ENCODE results near the gene MEGF11. TPM values are rescaled to one million over a fixed set of nuclear protein-coding genes. Genes with fewer than 3 reads are reported as not detected.

Gene MEGF11
- total and polyA plus RNA-seq, 3 experiments from 2014 or later = not detected

DNA sequence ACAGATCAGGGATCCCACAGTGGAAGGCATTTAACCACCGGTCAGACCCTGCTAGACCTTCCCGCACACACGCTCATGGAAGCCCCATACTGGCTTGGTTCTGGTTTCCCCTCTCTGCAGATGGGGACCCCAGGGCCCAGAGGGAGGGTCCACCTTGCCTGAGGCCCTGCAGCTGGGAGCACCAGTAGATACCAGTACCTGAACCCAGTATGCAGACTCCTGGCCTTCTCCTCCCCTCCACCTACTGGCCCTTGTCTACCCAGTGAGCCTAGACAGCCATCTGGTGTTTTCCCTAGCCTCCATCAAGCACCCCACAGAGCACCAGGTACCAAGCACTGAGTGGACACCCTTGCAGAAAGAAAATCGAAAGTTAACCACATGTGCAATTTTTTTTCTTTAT lies 65.1 kb downstream of the MEGF11 start:
- POLR2A ChIA-PET = no interaction called here
- Mint-ChIP-seq H3K27me3 (peaks cover 26 to 49% of the 10 kb centered on the region in 2 donors), H3K27ac (peak overlapping the region in 2 of 8 donors; percentile 33 to 42), H3K36me3 (no peaks in the 10 kb centered on the region), H3K9me3 (no peaks in the 10 kb centered on the region), H3K4me3 (no peak overlapping the region), H3K4me1 (no peaks in the 10 kb centered on the region)
- H3K4me1 ChIP-seq (ENCODE audit: insufficient read depth, low read length) = no peaks in the 10 kb centered on the region
- CTCF ChIA-PET = no interaction called here
- peaks cover 3% of the 10 kb centered on the region for H3K27me3 ChIP-seq (ENCODE audit: insufficient read depth, low read length, poor library complexity, severe bottlenecking)
- H3K27ac ChIP-seq (ENCODE audit: low read depth, low read length) = no peak overlapping the region
- no peaks in the 10 kb centered on the region for H3K9me3 ChIP-seq (ENCODE audit: low read length)
- H3K4me3 ChIP-seq (ENCODE audit: low read length) = no peak overlapping the region
- no peak for DNase-seq
- no peaks in the 10 kb centered on the region for H3K36me3 ChIP-seq (ENCODE audit: insufficient read depth, low read length)

DNA sequence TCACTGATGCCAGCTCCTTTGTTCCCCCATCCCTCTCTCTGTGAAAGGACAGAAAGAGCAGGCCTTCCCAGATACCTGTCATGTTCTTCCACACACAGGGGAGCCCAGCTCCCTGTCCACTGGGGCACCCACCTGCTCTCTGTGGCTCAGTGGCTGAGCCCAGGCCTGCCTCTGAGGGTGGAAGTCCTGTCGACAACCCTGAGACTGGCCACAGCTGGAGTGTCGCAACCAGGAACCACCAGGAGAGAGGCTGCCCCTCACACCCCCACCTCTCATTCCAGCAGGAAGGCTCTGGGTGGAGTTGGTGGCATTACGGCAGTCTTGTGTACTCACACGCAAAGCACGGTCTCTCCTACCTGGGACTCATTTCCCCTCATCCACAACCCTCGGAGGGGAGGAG lies 66.3 kb downstream of the MEGF11 start:
- Mint-ChIP-seq H3K9me3 (no peaks in the 10 kb centered on the region), H3K36me3 (no peaks in the 10 kb centered on the region), H3K4me1 (no peaks in the 10 kb centered on the region), H3K4me3 (peak overlapping the region in 1 of 7 donors; percentile 28), H3K27me3 (peaks cover 36 to 52% of the 10 kb centered on the region in 2 donors), H3K27ac (no peak overlapping the region)
- no peak overlapping the region for H3K4me3 ChIP-seq (ENCODE audit: low read length)
- no peaks in the 10 kb centered on the region for H3K9me3 ChIP-seq (ENCODE audit: low read length)
- POLR2A ChIA-PET = no interaction called here
- CTCF ChIA-PET = no interaction called here
- no peak overlapping the region for H3K27ac ChIP-seq (ENCODE audit: low read depth, low read length)
- no peaks in the 10 kb centered on the region for H3K27me3 ChIP-seq (ENCODE audit: insufficient read depth, low read length, poor library complexity, severe bottlenecking)
- DNase-seq = no peak
- H3K4me1 ChIP-seq (ENCODE audit: insufficient read depth, low read length) = no peaks in the 10 kb centered on the region
- H3K36me3 ChIP-seq (ENCODE audit: insufficient read depth, low read length) = no peaks in the 10 kb centered on the region

DNA sequence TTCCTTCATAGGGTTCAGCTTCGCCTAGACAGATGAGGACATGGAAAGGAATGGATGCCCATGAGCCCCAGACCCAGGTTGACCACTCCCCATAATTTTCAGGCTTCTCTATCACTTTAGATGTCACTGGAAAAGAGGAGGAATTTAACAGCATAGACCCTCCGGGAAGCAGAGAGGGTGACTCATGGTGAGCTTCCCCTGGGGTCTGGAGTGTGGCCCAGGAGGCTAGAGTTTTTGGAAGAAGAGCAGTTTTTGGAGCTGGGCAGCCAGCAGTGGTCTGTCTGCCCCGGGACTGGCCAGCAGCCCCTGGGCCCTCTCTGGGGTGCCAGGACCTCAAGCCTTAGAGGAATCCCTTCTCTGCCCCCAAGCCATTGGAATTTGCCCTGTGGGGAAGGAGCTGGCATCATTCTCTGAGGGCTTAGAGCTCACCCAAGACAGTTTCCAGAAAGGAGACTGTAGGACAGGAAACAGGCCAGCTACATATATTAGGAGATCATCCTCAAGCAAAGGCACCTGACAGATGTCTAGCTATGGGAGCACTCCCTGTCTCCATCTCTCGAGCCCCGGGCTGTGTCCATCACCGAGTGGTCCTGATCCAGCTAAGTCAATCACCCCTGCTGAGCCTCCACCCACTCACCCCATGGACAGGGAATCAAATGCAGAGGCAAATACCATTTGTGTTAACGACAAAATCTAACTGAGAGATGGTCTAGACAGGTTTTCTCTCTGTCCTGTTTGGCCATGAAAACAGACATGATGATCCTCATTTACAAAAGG lies 67.3 kb downstream of the MEGF11 start:
- no peaks in the 10 kb centered on the region for H3K9me3 Mint-ChIP-seq
- H3K36me3 Mint-ChIP-seq = no peaks in the 10 kb centered on the region
- no peaks in the 10 kb centered on the region for H3K27me3 ChIP-seq (ENCODE audit: insufficient read depth, low read length, poor library complexity, severe bottlenecking)
- no peak overlapping the region for H3K4me3 Mint-ChIP-seq
- no peaks in the 10 kb centered on the region for H3K4me1 Mint-ChIP-seq
- H3K27ac Mint-ChIP-seq = no peak overlapping the region
- no peaks in the 10 kb centered on the region for H3K36me3 ChIP-seq (ENCODE audit: insufficient read depth, low read length)
- no peak overlapping the region for H3K4me3 ChIP-seq (ENCODE audit: low read length)
- peaks cover 40 to 59% of the 10 kb centered on the region in 2 donors for H3K27me3 Mint-ChIP-seq
- H3K27ac ChIP-seq (ENCODE audit: low read depth, low read length) = no peak overlapping the region
- ChIA-PET POLR2A (no interaction called here), CTCF (no interaction called here)
- H3K4me1 ChIP-seq (ENCODE audit: insufficient read depth, low read length) = no peaks in the 10 kb centered on the region
- no peak for DNase-seq
- H3K9me3 ChIP-seq (ENCODE audit: low read length) = no peaks in the 10 kb centered on the region

DNA sequence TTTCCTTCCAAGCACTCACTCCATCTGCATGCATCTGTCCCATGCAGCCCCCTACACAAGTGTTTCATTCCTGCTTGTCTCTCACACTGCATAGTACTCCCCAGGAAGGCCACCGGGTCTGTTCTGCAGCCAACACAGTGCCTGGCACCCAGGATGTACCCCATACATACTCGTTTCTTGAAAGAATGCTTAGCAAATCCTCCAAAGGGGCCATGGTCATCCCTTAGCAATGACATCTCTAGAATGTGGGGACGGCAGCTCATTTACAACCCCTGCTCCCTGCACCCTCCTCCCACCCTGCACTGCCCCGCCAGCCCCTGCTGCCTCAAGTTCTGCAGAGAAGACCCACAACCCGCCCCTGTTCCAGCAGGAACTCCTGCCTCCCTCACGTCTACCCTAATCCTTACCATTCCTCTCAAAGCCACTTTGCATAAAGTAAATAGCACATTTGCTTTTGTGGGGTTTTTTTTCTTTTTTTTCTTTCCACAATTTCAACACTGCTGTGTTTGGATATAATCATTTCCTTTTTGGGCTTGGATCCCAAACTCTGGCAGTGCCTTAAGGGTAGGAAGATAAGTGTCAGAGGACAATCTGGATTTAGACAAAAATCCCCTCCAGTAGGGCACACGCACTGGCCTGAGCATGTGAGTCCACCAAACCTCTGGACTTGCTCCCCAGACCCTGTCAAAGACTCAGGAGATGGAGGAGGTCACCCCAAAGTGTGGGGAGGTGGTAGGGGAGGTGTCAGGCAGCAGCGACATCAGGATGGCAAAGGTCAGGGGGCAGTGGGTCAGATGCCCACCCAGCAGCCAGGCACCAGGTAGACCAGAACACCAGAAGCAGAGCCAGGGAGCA lies 68.4 kb downstream of the MEGF11 start:
- ChIA-PET CTCF (no interaction called here), POLR2A (no interaction called here)
- no peaks in the 10 kb centered on the region for H3K9me3 ChIP-seq (ENCODE audit: low read length)
- peak overlapping the region in 1 of 8 donors; percentile 40 for H3K27ac Mint-ChIP-seq
- DNase-seq = no peak
- no peaks in the 10 kb centered on the region for H3K27me3 ChIP-seq (ENCODE audit: insufficient read depth, low read length, poor library complexity, severe bottlenecking)
- H3K36me3 ChIP-seq (ENCODE audit: insufficient read depth, low read length) = no peaks in the 10 kb centered on the region
- no peak overlapping the region for H3K4me3 Mint-ChIP-seq
- H3K4me1 ChIP-seq (ENCODE audit: insufficient read depth, low read length) = no peaks in the 10 kb centered on the region
- no peaks in the 10 kb centered on the region for H3K36me3 Mint-ChIP-seq
- H3K27ac ChIP-seq (ENCODE audit: low read depth, low read length) = no peak overlapping the region
- no peak overlapping the region for H3K4me3 ChIP-seq (ENCODE audit: low read length)
- no peaks in the 10 kb centered on the region for H3K9me3 Mint-ChIP-seq
- no peaks in the 10 kb centered on the region for H3K4me1 Mint-ChIP-seq
- peaks cover 46 to 70% of the 10 kb centered on the region in 2 donors for H3K27me3 Mint-ChIP-seq

DNA sequence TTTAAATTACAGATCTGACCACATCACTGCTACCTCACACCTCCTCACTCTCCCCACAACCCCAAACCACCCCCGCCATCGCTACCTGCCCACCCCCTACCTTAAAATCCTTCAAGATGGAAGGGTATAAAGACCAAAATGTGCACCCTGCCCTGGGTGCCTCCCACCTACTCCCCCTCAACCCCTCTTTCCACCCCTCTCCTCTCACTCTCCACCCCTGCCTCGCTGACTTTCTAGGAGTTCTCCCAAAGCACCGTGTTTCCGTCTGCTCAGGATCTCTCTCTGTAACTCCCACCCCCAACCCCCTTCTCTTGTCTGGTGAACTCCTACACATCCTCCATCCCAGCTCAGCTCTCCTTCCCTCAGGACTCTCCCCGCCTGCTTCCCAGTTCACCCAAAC lies 69.1 kb downstream of the MEGF11 start:
- ChIA-PET CTCF (no interaction called here), POLR2A (no interaction called here)

DNA sequence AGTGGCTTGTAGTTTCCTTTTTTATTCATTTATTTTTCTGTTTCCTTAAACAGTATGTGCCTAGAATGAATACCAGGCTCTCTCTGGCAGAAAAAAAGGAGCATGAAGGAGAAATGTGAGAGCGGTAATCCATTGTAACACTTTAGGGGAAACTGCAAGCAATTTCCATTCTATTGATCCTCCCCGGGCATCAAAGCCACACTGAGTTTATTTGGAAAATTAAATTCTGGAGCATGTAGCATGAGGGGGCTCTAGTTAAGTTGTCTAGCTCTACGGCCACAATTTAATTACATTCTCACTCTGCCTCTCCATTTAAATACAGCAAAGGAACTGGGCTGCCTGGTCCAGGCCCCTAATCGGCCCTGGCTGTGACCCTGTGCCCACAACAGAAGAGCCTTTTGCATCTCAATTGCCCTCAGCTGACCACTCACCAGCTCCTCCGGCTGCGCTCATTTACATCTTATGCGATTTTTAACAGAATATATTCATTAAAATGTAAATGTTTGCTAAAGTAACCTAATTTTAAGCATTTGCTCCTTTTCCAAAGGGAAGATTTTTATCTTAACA lies 72.9 kb downstream of the MEGF11 start:
- H3K36me3 Mint-ChIP-seq = no peaks in the 10 kb centered on the region
- peaks cover 52 to 66% of the 10 kb centered on the region in 2 donors for H3K27me3 Mint-ChIP-seq
- CTCF ChIA-PET = no interaction called here
- POLR2A ChIA-PET = no interaction called here
- H3K4me3 Mint-ChIP-seq = no peak overlapping the region
- H3K27me3 ChIP-seq (ENCODE audit: insufficient read depth, low read length, poor library complexity, severe bottlenecking) = peaks cover 8% of the 10 kb centered on the region
- H3K27ac ChIP-seq (ENCODE audit: low read depth, low read length) = no peak overlapping the region
- H3K27ac Mint-ChIP-seq = no peak overlapping the region
- peaks cover 0 to 1% (median 0%) of the 10 kb centered on the region in 3 donors for H3K4me1 Mint-ChIP-seq
- H3K9me3 Mint-ChIP-seq = no peaks in the 10 kb centered on the region
- no peak for DNase-seq
- H3K4me3 ChIP-seq (ENCODE audit: low read length) = no peak overlapping the region
- H3K4me1 ChIP-seq (ENCODE audit: insufficient read depth, low read length) = no peaks in the 10 kb centered on the region
- no peaks in the 10 kb centered on the region for H3K9me3 ChIP-seq (ENCODE audit: low read length)
- no peaks in the 10 kb centered on the region for H3K36me3 ChIP-seq (ENCODE audit: insufficient read depth, low read length)

More for the DNA sequence above, 69.1 kb downstream of the MEGF11 start:
- Mint-ChIP-seq H3K9me3 (no peaks in the 10 kb centered on the region), H3K36me3 (no peaks in the 10 kb centered on the region), H3K4me3 (no peak overlapping the region), H3K4me1 (no peaks in the 10 kb centered on the region), H3K27ac (peak overlapping the region in 1 of 8 donors; percentile 40), H3K27me3 (peaks cover 45 to 73% of the 10 kb centered on the region in 2 donors)
- Histone ChIP-seq H3K4me1 (ENCODE audit: insufficient read depth, low read length) (no peaks in the 10 kb centered on the region), H3K27me3 (ENCODE audit: insufficient read depth, low read length, poor library complexity, severe bottlenecking) (no peaks in the 10 kb centered on the region), H3K36me3 (ENCODE audit: insufficient read depth, low read length) (no peaks in the 10 kb centered on the region), H3K27ac (ENCODE audit: low read depth, low read length) (no peak overlapping the region), H3K9me3 (ENCODE audit: low read length) (no peaks in the 10 kb centered on the region), H3K4me3 (ENCODE audit: low read length) (no peak overlapping the region)
- no peak for DNase-seq

DNA sequence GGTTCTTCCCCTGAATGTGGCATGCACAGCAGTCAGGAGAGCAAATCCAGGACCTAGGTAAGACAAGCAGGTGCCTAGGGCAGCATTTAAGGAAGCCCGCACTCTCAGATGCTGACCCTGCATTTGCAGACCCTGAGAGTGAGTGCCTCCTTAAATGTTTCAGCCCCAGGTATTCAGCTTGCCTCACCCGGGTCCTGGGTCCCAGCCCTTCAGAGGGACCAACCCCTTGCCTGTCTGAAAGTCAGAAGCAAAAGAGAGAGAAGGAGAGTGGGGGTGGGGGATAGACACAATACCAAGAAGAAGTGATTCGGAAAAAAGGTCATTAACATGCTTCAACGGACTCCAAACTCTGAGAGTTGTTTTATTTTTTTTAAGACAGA lies 75.0 kb downstream of the MEGF11 start:
- ChIA-PET POLR2A (no interaction called here), CTCF (no interaction called here)
- no peaks in the 10 kb centered on the region for H3K9me3 ChIP-seq (ENCODE audit: low read length)
- H3K36me3 ChIP-seq (ENCODE audit: insufficient read depth, low read length) = no peaks in the 10 kb centered on the region
- Mint-ChIP-seq H3K9me3 (no peaks in the 10 kb centered on the region), H3K27ac (no peak overlapping the region), H3K27me3 (peaks cover 46 to 56% of the 10 kb centered on the region in 2 donors), H3K36me3 (no peaks in the 10 kb centered on the region), H3K4me1 (peaks cover 0 to 1% (median 0%) of the 10 kb centered on the region in 3 donors), H3K4me3 (no peak overlapping the region)
- no peaks in the 10 kb centered on the region for H3K4me1 ChIP-seq (ENCODE audit: insufficient read depth, low read length)
- no peak overlapping the region for H3K4me3 ChIP-seq (ENCODE audit: low read length)
- H3K27ac ChIP-seq (ENCODE audit: low read depth, low read length) = no peak overlapping the region
- peaks cover 8% of the 10 kb centered on the region for H3K27me3 ChIP-seq (ENCODE audit: insufficient read depth, low read length, poor library complexity, severe bottlenecking)
- DNase-seq = no peak

DNA sequence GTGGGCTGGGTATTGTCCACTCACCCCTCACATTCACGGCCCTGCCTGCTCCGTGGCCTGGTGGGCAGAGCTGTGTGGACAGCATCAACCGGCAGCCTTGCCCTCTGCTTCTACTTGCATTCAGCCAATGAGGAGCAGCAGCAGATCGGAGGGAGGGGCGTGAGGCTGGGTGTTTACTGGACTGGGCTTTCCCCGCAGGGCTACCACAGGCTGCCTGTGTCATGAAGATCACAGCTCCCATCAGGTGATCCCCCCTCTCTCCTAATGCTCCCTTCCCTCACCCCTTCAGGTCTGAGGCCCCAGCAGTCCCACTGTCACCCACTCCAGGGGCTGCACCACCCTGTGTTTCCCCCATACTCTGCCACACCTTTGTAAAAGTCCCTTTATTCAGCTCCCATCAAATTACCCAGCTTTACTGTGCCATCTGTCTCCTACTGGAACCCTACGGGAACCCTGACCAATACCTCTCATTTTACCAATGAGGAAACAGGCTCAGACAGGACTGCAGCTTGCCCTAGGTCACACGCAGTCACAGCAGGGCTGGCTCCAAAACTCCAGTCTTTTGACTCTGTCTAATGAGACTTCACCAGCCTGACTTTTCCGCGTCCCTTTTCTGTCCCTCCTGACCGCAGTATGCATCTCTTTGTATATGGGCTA lies 81.1 kb downstream of the MEGF11 start:
- Histone ChIP-seq H3K27ac (ENCODE audit: low read depth, low read length) (no peak overlapping the region), H3K36me3 (ENCODE audit: insufficient read depth, low read length) (no peaks in the 10 kb centered on the region), H3K4me1 (ENCODE audit: insufficient read depth, low read length) (no peaks in the 10 kb centered on the region), H3K4me3 (ENCODE audit: low read length) (no peak overlapping the region), H3K27me3 (ENCODE audit: insufficient read depth, low read length, poor library complexity, severe bottlenecking) (no peaks in the 10 kb centered on the region), H3K9me3 (ENCODE audit: low read length) (no peaks in the 10 kb centered on the region)
- ChIA-PET POLR2A (no interaction called here), CTCF (no interaction called here)
- Mint-ChIP-seq H3K4me3 (no peak overlapping the region), H3K27ac (no peak overlapping the region), H3K9me3 (no peaks in the 10 kb centered on the region), H3K27me3 (peaks cover 10 to 22% of the 10 kb centered on the region in 2 donors), H3K4me1 (no peaks in the 10 kb centered on the region), H3K36me3 (no peaks in the 10 kb centered on the region)
- no peak for DNase-seq
